ENCODE results near the gene SRD5A3.

DNA sequence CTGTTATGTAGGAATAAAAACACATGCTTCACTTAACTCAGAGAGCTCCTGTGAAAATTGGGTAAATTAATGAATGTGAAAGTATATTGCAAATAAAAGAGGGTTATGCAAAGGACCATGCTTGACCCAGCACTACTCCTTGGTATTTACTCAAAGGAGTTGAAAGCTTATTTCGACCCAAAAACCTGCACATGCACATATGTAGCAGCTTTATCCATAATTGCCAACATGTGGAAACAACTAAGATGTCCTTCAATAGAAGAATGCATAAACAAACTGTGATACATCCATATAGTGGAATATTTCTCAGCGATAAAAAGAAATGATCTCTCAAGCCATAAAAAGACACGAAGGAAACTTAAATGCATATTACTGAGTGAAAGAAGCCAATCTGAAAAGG is 41.7 kb upstream of the SRD5A3 start:
- TF ChIP-seq, protein P1, sequence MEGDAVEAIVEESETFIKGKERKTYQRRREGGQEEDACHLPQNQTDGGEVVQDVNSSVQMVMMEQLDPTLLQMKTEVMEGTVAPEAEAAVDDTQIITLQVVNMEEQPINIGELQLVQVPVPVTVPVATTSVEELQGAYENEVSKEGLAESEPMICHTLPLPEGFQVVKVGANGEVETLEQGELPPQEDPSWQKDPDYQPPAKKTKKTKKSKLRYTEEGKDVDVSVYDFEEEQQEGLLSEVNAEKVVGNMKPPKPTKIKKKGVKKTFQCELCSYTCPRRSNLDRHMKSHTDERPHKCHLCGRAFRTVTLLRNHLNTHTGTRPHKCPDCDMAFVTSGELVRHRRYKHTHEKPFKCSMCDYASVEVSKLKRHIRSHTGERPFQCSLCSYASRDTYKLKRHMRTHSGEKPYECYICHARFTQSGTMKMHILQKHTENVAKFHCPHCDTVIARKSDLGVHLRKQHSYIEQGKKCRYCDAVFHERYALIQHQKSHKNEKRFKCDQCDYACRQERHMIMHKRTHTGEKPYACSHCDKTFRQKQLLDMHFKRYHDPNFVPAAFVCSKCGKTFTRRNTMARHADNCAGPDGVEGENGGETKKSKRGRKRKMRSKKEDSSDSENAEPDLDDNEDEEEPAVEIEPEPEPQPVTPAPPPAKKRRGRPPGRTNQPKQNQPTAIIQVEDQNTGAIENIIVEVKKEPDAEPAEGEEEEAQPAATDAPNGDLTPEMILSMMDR (IDR thresholded peaks at IDR 0.05): no peak
- no peak for TF ChIP-seq POLR2AphosphoS5 (IDR thresholded peaks at IDR 0.05)
- no peak for TF ChIP-seq POLR2A (IDR thresholded peaks at IDR 0.05)
- no peak for TF ChIP-seq EP300 (IDR thresholded peaks at IDR 0.05)

Measured in stomach (tissue), 4 donors.